Epithelial cell of proximal tubule (primary cell): ENCODE results near the gene KREMEN1. TPM values are rescaled to one million over a fixed set of nuclear protein-coding genes. Genes with fewer than 3 reads are reported as not detected.

Experiments
- DNase-seq: peaks from one replicate; pipeline ENCODE4 v3.0.0-alpha.2; 2011; ENCODE audit warnings: low read depth
- H3K4me3 ChIP-seq: 2 replicates; pipeline ENCODE4 v1.5.1; 2011; ENCODE audit warnings: low read depth, mild to moderate bottlenecking, low read length
- total RNA-seq: library from RNA; depleted of rRNA; stranded (reverse); fragments of >200 nt; gene quantifications from 2 replicates; pipeline ENCODE4 v1.2.3, GENCODE V29; 2015
- TF ChIP-seq, protein P1 (sequence below): conservative IDR thresholded peaks from 2 replicates; pipeline ENCODE4 v1.5.1; 2012; ENCODE audit warnings: low read depth, mild to moderate bottlenecking, low read length

The KREMEN1 gene
- total RNA-seq, 1 donor from 2014 or later = 10.8 TPM

DNA sequence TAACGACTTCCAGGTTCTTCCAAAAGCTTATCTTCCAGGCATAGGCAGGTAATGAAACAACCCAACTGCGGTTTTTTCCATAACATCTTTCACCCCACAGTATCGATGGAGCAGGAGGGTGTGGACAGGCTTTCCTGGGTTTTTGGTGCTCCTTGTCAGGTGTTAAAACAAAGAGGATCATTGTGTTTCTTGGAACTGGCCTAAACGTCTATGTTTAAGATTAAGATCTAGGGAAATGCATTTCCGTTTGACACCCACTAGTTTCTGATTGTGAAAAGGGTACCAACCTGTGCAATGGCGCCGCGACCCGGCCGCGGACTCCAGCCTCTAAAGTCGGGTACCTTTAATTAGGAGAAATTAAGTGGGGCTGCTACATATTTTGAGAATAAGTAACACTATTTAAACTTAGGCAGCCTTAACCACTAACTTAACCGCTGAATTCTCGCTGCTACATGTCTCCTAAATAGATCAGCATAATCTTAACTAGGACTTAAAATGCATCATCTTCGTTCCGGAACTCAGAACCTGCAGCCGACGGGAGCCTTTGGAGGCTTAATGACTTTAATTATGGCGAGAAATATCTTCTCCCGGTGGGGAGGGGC lies 42.7 kb upstream of the KREMEN1 start:
- no peak for DNase-seq
- H3K4me3 ChIP-seq = peak overlapping the region; percentile 43
- TF ChIP-seq, protein P1, sequence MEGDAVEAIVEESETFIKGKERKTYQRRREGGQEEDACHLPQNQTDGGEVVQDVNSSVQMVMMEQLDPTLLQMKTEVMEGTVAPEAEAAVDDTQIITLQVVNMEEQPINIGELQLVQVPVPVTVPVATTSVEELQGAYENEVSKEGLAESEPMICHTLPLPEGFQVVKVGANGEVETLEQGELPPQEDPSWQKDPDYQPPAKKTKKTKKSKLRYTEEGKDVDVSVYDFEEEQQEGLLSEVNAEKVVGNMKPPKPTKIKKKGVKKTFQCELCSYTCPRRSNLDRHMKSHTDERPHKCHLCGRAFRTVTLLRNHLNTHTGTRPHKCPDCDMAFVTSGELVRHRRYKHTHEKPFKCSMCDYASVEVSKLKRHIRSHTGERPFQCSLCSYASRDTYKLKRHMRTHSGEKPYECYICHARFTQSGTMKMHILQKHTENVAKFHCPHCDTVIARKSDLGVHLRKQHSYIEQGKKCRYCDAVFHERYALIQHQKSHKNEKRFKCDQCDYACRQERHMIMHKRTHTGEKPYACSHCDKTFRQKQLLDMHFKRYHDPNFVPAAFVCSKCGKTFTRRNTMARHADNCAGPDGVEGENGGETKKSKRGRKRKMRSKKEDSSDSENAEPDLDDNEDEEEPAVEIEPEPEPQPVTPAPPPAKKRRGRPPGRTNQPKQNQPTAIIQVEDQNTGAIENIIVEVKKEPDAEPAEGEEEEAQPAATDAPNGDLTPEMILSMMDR = peak; percentile 34

DNA sequence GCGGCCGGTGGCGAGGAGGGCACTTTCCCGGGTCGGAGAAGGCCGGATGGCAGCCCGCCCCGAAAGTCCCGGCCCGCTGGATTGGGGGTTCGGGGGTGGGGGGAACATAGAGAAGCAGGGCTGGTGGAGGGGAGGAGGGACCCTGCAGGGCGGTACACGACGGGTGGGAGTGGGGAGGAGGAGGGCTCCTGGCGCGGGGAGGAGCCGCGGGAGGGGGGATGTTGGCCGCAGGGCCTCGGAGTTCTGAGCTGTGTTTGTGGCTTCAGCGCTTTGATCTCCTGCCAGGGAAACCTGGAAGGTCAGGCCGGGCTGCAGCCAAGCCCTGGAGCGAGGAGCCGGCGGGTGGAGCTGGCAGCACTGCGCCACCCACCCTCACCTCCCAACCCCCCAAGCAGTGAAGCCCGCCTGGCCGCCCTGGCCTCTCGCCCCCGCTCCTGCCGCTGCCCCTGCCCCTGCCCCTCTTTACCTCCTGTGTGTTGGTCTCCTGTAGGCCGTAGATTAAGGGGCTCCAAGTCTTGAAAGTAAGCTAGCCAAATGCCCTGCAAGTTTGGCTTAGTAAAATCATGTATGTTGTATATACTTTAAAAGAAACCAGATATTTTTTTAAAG lies 42.1 kb upstream of the KREMEN1 start:
- peak; percentile 49 for DNase-seq
- TF ChIP-seq, protein P1 = no peak
- peak overlapping the region; percentile 43 for H3K4me3 ChIP-seq

DNA sequence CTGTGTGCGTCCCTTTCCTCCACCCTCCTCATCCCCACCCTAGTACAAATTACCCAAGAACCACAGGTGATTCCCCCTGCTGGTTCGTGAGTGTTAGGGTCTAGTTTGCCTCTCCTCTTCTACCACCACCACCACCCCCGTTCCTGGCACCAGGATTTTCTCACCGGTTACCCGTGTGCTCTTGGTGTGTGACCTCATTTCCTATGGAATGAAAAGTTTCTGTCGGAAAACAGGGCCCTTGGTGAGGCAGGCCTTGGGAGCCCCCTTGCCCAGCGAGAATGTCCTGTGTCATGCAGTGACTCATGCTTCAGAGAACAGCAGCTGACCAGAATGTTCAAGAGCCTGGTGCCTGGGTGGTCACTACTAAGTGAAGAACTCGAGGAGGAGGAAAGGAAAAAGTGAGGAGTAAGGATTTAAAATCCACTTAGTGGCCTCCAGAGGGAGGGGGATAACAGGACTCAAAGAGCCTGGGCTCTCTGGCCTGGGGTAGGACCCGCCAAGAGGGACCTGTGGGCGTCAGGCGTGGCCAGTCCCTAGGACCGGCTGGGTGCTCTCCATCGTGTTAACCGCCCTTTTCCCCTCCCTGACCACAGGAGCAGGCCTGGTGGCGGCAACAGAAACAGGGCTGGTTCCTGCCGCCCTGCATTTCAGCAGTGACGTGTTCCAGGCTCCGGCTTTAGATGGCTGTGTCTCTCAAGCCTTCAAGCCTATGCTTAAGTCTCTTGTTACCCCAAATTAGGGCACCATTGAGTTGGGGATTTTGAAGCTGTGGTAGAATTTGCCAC lies 41.4 kb upstream of the KREMEN1 start:
- DNase-seq = peak; percentile 97
- TF ChIP-seq, protein P1 = peak; percentile 46
- peak overlapping the region; percentile 43 for H3K4me3 ChIP-seq

DNA sequence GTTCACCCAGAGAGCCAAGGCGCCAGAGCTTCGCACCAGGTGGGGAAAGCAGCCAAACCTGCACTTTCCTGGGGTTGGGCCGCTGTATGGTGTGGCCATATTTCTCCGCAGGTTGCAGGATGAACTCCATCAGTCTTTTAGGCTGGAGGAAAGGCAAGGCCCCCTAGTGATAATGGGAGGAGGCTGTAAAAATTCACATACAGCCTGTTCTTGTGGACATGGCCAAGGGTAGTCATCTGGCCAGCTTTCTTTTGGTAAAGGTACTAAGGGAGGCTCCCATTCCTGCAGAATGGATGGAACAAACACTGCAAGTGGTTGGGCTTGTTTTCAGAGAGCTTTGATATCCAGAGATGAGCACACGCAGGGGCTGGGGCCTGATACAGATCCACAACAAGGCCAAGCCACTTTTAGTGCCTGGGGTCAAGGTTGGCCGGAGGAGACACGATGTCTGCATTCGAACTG lies 40.8 kb upstream of the KREMEN1 start:
- TF ChIP-seq, protein P1 = peak; percentile 9
- no peak for DNase-seq
- H3K4me3 ChIP-seq = peak overlapping the region; percentile 39

DNA sequence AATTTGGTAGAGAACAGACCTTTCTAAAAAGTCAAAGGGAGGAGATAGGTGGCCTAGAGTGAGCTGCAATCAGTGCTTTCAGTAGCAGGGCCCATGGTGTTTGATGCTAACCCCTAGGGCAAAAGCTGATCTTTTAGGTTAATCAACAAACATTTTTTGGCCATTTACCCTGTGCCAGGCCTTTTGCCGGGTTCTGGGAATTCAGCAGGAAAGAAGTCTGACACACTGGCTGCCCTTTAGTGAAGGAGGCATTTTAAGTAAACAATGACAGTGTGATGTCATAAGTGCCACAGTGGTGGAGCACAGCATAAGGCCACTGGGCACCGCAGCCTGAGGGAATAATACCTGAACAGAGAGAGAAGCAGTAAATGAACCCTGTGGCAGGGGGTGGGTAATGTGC lies 40.3 kb upstream of the KREMEN1 start:
- TF ChIP-seq, protein P1 = no peak
- H3K4me3 ChIP-seq = no peak overlapping the region
- peak; percentile 66 for DNase-seq

DNA sequence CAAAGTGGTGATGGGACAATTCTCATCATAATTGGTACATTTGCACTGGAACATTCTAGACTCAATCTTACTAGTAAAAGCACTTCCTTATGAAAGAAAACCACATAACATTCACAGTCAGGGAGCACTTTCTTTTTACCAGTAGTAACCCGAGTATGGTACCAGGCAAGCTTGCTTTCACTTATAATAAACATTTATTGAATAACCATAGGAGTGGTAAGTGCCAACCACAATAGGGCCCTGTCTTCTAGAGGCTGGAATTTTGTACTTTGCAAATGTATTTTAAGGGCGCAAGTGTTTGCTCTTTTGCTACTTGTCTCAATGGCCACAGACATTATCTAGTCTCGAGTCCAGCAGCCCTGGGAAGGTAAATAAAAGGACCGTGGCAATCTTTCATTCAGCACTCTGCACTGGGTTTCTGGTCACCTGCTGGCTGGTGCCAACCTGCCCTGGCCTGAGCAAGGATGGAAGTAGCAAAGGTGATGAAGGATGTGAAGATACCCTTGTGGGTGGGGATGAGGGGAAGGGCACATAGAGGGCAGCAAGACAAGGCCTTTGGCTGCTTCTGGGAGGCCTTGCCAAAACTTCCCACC lies 35.4 kb upstream of the KREMEN1 start:
- DNase-seq = no peak
- no peak overlapping the region for H3K4me3 ChIP-seq
- TF ChIP-seq, protein P1 = no peak
